HG02870 (cell line): ENCODE data around the gene PCDHGB2.
A peak's percentile ranks its signal among the peaks of the same experiment; 100 is the strongest.
"Not testable (repeated sequence)": the region's sequence is repeated elsewhere in the genome, so short reads cannot be mapped to it uniquely, and the experiment has no call there.

Experiments
- ATAC-seq: cut with Tn5 transposase; IDR thresholded peaks from one replicate; pipeline ENCODE4 v1.9.1; 2021; ENCODE audit warnings: mild to moderate bottlenecking, moderate library complexity; ENCODE audit not compliant: unreplicated experiment

PCDHGB2 gene

DNA sequence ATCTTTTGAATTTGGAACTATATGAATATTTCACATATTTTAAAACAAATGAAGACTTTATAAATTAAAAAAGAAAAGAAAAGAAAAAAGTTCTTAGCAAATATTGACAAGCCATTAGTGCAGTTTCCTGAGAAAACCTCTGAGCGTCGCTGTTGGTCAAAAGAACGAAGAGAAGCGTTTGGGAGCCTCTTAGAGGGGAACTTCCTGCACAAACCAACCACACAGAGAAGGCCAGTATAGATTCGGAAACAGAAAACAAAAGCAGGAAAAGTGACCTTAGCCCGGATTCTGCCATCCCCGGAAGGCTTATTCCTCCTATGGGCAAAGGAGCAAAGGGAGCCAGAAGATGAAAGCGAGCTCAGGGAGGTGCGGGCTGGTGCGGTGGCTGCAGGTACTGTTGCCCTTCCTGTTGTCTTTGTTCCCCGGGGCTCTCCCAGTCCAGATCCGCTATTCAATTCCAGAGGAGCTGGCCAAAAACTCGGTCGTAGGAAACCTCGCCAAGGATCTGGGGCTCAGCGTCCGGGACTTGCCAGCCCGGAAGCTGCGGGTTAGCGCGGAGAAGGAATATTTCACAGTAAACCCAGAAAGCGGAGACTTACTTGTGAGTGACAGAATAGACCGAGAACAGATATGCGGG lies at the start of gene PCDHGB2:
Gene PCDHGB2, plus strand, starts transcription at position 205 of the 637 bp plus-strand sequence. Its CDS starts 142 bp downstream, at position 347.
- peak; percentile 70 for ATAC-seq

DNA sequence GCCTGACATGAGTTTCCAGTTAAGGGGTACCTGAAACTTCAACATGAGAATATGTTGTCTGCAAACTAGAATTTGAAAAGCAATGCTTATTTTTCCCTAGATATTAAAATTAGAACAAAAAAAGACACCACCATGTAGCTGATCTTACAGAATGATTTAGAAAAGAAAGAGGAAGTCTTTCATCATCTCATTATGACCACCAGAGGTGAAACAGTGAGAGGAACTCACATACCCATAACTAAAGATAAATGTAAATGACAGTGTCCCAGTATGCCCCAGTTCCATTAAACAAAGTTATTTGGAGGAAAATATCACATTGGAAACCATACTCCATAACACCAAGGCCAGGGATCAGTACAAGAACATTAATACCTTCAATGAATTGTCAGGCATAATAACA lies 46.1 kb upstream of the PCDHGB2 start:
- ATAC-seq: no peak

DNA sequence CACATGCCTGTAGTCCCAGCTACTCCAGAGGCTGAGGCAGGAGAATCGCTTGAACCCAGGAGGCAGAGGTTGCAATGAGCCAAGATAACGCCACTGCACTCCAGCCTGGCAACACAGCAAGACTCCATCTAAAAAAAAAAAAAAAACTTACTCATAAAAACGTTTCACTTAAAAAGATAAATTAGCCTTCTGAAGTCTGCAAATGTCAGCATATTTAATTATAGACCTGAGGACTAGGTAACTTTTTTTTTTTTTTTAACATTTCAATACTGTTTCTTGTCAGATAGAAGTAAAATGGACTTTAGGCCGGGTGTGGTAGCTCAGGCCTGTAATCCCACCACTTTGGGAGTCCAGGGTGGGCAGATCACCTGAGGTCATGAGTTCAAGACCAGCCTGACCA lies 42.8 kb upstream of the PCDHGB2 start:
- ATAC-seq: not testable (repeated sequence)

DNA sequence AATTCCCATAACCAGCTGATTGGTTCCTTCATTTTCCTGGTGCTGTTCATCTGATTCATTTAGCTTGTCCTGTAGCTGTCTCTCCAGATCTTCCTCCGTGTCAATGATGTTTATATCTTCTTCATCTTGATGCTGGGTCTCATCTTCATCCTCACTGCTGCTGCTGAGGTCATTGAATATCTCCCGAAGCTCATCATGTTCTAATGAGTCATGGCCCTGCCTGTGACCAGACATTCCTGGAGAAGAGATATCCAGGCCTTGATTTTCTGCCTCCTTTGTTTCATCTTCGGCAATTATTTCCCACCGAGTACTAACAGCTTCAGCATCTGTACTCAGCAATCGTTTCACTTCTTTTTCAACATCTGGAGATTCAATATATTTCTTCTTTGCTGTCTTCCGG lies 40.6 kb upstream of the PCDHGB2 start:
- no peak for ATAC-seq

DNA sequence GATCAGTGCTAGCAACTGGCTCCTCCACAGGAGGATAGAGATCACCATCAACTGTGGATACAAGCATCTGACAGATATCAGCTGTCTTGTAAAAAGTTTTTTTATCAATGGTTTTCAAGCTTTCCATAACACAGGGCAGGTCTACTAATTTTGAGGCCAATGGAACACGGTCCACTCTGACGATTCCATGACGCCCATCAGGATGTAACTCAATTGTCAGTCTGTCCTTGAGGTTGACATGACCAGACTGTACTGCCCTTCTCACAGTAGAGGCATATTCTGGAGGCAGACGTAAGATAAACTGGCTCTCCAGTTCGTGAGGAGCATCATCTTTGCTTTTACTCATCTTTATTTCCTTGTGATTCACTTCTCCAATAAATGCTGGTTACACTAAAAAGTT lies 40.1 kb upstream of the PCDHGB2 start:
- ATAC-seq: no peak

- peak; percentile 86 for ATAC-seq
Measured at GRCh38 chr5:141320225-141321169, 39.3 kb upstream of the PCDHGB2 start, which contains the start of gene TAF7. Gene TAF7, minus strand, starts transcription at chr5:141320784. Its CDS starts 740 bp downstream, at chr5:141320044.

DNA sequence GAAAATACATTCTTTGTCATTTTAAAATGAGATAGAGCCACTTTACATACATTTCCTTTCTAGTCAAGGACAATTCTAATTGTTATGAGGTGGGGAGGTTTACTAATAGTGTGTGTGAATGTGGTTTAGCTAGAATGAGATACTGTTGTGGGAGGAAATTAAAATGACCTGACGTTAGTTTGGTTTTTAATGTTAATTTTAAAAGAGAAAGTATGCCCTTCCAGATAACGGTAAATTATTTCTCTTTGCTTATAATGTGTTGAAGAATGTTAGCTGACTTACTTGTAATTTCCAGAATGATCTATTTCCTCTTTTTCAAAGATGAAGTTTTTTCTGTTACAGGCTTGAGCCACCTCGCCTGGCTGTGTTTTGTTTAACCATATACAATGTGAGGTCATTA lies 37.5 kb upstream of the PCDHGB2 start:
- no peak for ATAC-seq

GRCh38 chr5:141326088-141326854 lies 33.5 kb upstream of the PCDHGB2 start:
- peak; percentile 72 for ATAC-seq

- ATAC-seq: no peak
Measured at GRCh38 chr5:141328231-141328630, 31.6 kb upstream of the PCDHGB2 start.

DNA sequence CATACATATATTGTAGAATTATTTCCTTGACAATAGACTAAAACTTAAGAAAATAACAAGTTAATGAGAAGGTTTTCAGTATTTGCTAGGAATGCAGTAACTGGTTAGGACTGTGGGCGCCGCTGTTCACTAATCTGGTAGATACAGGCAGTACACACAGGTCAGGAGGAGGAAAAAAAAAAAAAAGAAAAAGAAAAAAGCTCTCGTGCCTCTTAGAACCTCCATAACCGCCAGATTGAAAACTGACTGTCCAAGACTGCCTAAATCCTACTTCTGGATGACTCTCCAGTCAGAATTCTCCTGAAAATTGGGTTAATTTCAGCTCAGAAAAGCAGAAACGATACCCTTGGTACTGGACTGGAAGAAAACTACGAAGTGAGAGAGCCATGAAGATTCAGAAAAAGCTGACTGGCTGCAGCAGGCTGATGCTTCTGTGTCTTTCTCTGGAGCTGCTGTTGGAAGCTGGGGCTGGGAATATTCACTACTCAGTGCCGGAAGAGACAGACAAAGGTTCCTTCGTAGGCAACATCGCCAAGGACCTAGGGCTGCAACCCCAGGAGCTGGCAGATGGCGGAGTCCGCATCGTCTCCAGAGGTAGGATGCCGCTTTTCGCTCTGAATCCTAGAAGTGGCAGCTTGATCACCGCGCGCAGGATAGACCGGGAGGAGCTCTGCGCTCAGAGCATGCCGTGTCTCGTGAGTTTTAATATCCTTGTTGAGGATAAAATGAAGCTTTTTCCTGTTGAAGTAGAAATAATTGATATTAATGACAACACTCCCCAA lies 29.3 kb upstream of the PCDHGB2 start, which contains the start of gene PCDHGA1:
Gene PCDHGA1, plus strand, starts transcription at position 216 of the 782 bp plus-strand sequence.
- peak; percentile 53 for ATAC-seq

DNA sequence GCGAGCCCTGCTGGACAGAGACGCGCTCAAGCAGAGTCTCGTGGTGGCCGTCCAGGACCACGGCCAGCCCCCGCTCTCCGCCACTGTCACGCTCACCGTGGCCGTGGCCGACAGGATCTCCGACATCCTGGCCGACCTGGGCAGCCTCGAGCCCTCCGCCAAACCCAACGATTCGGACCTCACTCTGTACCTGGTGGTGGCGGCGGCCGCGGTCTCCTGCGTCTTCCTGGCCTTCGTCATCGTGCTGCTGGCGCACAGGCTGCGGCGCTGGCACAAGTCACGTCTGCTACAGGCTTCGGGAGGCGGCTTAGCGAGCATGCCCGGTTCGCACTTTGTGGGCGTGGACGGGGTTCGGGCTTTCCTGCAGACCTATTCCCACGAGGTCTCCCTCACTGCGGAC lies 27.2 kb upstream of the PCDHGB2 start:
- not testable (repeated sequence) for ATAC-seq

DNA sequence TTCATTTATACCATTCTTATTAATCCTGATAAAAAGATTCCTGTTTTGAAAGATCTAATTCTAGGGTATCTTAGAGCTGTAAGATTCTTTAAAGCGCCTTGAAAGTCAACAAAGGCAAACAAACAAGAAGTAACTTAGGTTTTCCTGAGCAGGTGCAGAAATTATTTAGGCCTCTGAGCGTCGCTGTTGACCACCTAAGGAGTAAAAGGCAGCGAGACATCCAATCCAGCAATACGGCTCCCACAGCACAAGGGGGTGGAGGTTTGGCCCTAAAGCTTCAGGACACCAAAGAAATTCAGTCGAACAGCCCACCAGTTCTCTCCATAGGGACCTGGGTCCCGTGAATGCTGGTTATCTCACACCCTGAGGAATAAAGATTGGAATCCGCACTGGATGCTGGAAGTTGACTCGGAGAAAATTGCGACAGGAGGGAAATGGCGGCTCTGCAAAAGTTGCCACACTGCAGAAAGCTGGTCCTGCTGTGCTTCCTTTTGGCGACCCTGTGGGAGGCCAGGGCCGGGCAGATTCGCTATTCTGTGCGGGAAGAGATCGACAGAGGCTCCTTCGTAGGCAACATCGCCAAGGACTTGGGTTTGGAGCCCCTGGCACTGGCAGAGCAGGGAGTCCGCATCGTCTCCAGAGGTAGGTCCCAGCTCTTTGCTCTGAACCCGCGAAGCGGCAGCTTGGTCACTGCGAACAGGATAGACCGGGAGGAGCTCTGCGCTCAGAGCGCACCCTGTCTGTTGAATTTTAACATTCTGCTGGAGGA lies 21.1 kb upstream of the PCDHGB2 start, which contains the start of gene PCDHGA2:
Gene PCDHGA2, plus strand, starts transcription at position 223 of the 769 bp plus-strand sequence.
- no peak for ATAC-seq

DNA sequence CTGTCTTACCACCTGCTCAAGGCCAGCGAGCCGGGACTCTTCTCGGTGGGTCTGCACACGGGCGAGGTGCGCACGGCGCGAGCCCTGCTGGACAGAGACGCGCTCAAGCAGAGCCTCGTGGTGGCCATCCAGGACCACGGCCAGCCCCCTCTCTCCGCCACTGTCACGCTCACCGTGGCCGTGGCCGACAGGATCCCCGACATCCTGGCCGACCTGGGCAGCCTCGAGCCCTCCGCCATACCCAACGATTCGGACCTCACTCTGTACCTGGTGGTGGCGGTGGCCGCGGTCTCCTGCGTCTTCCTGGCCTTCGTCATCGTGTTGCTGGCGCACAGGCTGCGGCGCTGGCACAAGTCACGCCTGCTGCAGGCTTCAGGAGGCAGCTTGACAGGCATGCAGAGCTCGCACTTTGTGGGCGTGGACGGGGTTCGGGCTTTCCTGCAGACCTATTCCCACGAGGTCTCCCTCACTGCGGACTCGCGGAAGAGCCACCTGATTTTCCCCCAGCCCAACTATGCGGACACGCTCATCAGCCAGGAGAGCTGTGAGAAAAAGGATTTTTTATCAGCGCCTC lies 18.9 kb upstream of the PCDHGB2 start:
- ATAC-seq: not testable (repeated sequence)

DNA sequence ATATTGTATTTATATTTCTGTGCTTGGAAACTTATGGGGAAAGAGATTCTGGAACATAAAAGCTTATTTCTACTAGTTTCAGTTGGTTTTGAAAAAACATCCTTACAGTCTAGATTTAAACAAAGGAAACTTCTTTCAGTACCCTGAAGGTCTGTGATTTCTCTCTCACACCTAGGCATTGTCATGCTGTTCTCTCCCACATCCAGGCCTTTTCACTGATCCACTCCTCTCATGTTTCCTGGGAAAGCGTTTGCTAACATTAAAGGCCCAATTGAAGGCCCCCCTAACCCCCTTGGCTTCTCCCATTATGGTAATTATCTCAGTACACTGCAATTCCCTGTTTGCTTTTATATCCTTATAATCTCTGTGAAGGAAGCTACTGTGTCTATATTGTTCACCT lies 17.0 kb upstream of the PCDHGB2 start:
- ATAC-seq: no peak

DNA sequence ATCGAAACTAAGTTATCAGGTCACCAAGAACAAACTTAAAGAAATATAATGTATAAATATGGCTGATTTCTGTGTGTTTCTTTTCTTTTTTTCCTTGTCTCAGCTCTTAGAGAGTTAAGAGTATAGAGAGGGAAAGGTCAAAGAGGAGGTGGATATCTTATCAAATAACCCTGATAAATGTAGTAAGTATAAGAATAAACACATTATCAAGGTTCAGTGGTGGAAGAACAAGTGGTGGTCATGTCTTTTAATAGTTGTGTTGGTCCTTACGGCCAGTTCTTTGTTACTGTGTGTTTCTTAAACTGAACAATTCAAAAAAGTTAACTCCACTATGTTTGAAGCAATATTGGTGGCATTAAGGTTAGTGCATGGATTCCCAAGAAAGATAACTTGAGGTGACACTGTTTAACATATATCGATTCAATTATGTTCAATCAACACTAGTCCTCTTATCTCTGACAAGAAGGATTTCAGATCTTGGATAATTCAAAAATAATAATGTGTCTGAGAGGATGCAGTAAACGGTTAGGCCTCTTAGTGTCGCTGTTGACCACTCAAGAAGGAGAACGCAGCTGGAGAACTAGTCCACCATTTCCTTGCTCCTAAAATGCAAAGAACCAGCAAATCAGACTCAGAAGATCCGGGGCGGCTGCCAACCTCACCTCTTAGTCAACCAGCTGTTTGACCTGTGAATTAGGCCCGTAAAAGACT lies 16.4 kb upstream of the PCDHGB2 start, which contains the start of gene PCDHGA3:
Gene PCDHGA3, plus strand, starts transcription at position 588 of the 711 bp plus-strand sequence. CDS start 205 bp downstream, outside the sequence.
- ATAC-seq: no peak

GRCh38 chr5:141343953-141344463 lies 15.8 kb upstream of the PCDHGB2 start:
- no peak for ATAC-seq

DNA sequence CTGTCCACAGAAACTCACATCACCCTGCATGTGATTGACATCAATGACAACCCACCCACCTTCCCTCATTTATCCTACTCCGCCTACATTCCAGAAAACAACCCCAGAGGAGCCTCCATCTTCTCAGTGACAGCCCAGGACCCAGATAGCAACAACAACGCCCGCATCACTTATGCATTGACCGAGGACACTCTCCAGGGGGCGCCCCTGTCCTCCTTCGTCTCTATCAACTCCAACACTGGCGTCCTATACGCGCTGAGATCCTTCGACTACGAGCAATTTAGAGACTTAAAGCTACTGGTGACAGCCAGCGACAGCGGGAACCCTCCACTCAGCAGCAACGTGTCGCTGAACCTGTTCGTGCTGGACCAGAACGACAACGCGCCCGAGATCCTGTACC lies 14.5 kb upstream of the PCDHGB2 start:
- ATAC-seq: no peak

GRCh38 chr5:141346017-141346416 lies 13.8 kb upstream of the PCDHGB2 start:
- ATAC-seq: not testable (repeated sequence)
